Right atrium auricular region (tissue), 2 donors: ENCODE results near the gene UFSP1. TPM values are rescaled to one million over a fixed set of nuclear protein-coding genes. Genes with fewer than 3 reads are reported as not detected.
"Not testable (repeated sequence)": the region's sequence is repeated elsewhere in the genome, so short reads cannot be mapped to it uniquely, and the experiment has no call there.

Experiments
- DNase-seq: peaks from one replicate; pipeline ENCODE4 v3.0.0-alpha.2; 2019; ENCODE audit warnings: low spot score
- H3K27ac ChIP-seq, 2 donors: fragments of 200-600 bp; sonication (generic); 1 replicate in 1 of 2; 2 replicates in 1 of 2; pipeline ENCODE4 v1.5.1; 2016 to 2019
- H3K27me3 ChIP-seq, 2 donors: fragments of 200-600 bp; sonication (generic); one replicate each; pipeline versions ENCODE4 v1.5.1 to v1.6.0; 2017 to 2019
- H3K36me3 ChIP-seq: fragments of 200-600 bp; sonication (generic); one replicate; pipeline ENCODE4 v1.5.1; 2016
- H3K4me1 ChIP-seq, 2 donors: fragments of 200-600 bp; sonication (generic); one replicate each; pipeline versions ENCODE4 v1.5.1 to v1.6.0; 2017 to 2019
- H3K4me3 ChIP-seq, 2 donors: fragments of 200-600 bp; sonication (generic); 1 replicate in 1 of 2; 2 replicates in 1 of 2; pipeline ENCODE4 v1.5.1; 2017 to 2019; ENCODE audit warnings: mild to moderate bottlenecking in 1 of 2, moderate library complexity in 1 of 2
- H3K9me3 ChIP-seq, 2 donors: fragments of 200-600 bp; sonication (generic); one replicate each; pipeline ENCODE4 v1.5.1; 2019
- total RNA-seq, 2 donors: library from RNA; depleted of rRNA; stranded (reverse); fragments of >200 nt; gene quantifications; one replicate each; pipeline ENCODE4 v1.1.0, GENCODE V29; 2016
- TF ChIP-seq, protein P1 (sequence below), 2 donors: fragments of 200-600 bp; sonication (generic); IDR thresholded peaks; one replicate each; pipeline ENCODE4 v1.5.1; 2019; ENCODE audit warnings: antibody characterized with exemption in 2 of 2

Gene UFSP1
- total RNA-seq, 2 donors from 2014 or later: 3.0 to 3.7 TPM

DNA sequence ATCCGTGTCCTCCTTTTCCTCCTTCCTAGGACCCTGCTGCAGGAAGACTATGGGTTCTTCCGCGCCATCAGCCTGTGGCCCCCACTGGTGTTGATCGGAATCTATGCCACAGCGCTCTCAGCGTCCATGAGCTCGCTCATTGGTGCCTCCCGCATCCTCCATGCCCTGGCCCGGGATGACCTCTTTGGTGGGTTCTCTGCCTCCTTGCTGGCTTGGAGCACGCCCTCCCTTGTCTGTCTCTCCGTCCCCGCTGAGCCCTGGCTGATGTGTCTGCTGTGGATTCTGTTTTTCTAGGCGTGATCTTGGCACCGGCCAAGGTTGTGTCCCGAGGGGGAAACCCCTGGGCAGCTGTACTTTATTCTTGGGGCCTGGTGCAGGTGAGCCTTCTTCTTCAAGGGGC is 29.7 kb downstream of the UFSP1 start:
- TF ChIP-seq, protein P1, sequence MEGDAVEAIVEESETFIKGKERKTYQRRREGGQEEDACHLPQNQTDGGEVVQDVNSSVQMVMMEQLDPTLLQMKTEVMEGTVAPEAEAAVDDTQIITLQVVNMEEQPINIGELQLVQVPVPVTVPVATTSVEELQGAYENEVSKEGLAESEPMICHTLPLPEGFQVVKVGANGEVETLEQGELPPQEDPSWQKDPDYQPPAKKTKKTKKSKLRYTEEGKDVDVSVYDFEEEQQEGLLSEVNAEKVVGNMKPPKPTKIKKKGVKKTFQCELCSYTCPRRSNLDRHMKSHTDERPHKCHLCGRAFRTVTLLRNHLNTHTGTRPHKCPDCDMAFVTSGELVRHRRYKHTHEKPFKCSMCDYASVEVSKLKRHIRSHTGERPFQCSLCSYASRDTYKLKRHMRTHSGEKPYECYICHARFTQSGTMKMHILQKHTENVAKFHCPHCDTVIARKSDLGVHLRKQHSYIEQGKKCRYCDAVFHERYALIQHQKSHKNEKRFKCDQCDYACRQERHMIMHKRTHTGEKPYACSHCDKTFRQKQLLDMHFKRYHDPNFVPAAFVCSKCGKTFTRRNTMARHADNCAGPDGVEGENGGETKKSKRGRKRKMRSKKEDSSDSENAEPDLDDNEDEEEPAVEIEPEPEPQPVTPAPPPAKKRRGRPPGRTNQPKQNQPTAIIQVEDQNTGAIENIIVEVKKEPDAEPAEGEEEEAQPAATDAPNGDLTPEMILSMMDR (IDR thresholded peaks at IDR 0.05): no peak
- Histone ChIP-seq H3K4me3 (no peak overlapping the region), H3K4me1 (peaks cover 0 to 9% of the 10 kb centered on the region in 2 donors), H3K9me3 (no peaks in the 10 kb centered on the region), H3K36me3 (no peaks in the 10 kb centered on the region), H3K27ac (no peak overlapping the region), H3K27me3 (no peaks in the 10 kb centered on the region)
- DNase-seq: no peak

DNA sequence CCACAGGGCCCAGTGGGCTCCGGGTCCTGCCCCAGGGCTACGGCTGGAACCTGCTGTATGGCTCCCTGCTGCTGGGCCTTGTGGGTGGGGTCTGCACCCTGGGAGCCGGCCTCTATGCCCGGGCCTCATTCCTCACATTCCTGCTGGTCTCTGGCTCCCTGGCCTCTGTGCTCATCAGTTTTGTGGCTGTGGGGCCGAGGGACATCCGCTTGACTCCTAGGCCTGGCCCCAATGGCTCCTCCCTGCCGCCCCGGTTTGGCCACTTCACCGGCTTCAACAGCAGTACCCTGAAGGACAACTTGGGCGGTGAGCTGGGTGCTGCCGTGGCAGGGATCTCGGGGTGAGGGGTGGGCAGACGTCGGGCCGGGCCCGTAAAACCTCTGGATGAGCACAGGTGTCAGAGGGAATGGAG is 32.6 kb downstream of the UFSP1 start:
- TF ChIP-seq, protein P1 (IDR thresholded peaks at IDR 0.05): no peak
- Histone ChIP-seq H3K9me3 (no peaks in the 10 kb centered on the region), H3K4me3 (no peak overlapping the region), H3K27ac (no peak overlapping the region), H3K36me3 (no peaks in the 10 kb centered on the region), H3K4me1 (peaks cover 0 to 13% of the 10 kb centered on the region in 2 donors), H3K27me3 (no peaks in the 10 kb centered on the region)
- no peak for DNase-seq

DNA sequence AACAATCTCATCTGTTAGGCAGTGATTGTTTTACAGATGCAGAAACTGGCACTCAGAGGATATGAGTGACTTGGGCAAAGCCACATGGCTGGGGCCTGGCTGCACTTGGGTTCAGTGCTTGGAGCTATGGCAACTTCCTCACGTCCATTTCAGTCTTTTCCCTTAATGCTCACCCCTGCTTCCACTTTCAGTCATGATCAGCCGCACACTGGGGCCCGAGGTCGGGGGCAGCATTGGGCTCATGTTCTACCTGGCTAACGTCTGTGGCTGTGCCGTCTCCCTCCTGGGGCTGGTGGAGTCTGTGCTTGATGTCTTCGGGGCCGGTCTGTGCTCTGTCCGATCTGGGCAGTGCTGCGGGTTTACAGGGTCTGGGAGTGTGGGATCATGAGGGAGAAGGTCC is 34.0 kb downstream of the UFSP1 start:
- H3K9me3 ChIP-seq: no peaks in the 10 kb centered on the region
- H3K4me3 ChIP-seq: no peak overlapping the region
- DNase-seq: no peak
- no peak overlapping the region for H3K27ac ChIP-seq
- H3K27me3 ChIP-seq: no peaks in the 10 kb centered on the region
- H3K36me3 ChIP-seq: no peaks in the 10 kb centered on the region
- TF ChIP-seq, protein P1 (IDR thresholded peaks at IDR 0.05): no peak
- peaks cover 0 to 16% of the 10 kb centered on the region in 2 donors for H3K4me1 ChIP-seq

DNA sequence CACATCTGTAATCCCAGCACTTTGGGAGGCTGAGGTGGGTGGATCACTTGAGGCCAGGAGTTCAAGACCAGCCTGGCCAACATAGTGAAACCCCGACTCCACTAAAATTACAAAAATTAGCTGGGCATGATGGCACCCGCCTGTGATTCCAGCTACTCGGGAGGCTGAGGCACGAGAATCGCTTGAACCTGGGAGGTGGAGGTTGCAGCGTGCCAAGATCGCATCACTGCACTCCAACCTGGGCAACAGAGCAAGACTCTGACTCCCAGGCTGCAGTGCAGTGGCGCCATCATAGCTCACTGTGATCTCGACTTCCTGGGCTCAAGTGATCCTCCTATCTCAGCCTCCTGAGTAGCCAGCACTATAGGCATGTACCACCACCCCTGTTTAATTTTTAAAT is 34.6 kb downstream of the UFSP1 start:
- not testable (repeated sequence) for H3K4me3 ChIP-seq, H3K36me3 ChIP-seq, H3K9me3 ChIP-seq, H3K27me3 ChIP-seq, H3K27ac ChIP-seq, DNase-seq
- H3K4me1 ChIP-seq: peaks cover 0 to 16% of the 10 kb centered on the region in 2 donors

DNA sequence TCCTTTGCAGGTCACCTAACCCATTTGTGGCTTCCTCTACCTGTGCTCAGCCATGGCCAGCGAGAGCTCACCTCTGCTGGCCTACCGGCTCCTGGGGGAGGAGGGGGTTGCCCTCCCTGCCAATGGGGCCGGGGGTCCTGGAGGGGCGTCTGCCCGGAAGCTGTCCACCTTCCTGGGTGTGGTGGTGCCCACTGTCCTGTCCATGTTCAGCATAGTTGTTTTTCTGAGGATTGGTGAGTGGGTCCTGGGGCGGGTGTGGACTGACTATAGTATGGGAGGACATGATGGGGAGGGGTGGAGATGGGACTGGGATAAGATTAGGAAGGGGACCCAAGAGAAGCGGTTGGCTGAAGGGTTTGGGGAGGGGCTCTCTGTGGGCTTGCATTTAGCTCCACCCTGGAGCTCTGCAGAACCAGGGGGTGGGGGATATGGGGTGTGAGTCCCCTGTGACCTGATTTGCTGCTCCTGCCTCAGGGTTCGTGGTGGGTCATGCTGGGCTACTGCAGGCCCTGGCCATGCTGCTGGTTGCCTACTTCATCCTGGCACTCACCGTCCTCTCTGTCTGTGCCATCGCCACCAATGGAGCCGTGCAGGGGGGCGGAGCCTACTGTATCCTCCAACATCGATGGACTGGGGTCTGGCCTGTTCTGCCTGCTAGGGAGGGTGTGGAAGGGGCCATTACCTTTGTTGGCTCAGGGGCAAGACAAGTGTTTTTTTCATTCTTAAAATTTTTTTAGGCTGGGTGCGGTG is 35.2 kb downstream of the UFSP1 start:
- Histone ChIP-seq H3K27ac (no peak overlapping the region), H3K4me3 (no peak overlapping the region), H3K4me1 (peaks cover 0 to 16% of the 10 kb centered on the region in 2 donors), H3K27me3 (no peaks in the 10 kb centered on the region), H3K36me3 (no peaks in the 10 kb centered on the region), H3K9me3 (no peaks in the 10 kb centered on the region)
- TF ChIP-seq, protein P1 (IDR thresholded peaks at IDR 0.05): no peak
- no peak for DNase-seq

DNA sequence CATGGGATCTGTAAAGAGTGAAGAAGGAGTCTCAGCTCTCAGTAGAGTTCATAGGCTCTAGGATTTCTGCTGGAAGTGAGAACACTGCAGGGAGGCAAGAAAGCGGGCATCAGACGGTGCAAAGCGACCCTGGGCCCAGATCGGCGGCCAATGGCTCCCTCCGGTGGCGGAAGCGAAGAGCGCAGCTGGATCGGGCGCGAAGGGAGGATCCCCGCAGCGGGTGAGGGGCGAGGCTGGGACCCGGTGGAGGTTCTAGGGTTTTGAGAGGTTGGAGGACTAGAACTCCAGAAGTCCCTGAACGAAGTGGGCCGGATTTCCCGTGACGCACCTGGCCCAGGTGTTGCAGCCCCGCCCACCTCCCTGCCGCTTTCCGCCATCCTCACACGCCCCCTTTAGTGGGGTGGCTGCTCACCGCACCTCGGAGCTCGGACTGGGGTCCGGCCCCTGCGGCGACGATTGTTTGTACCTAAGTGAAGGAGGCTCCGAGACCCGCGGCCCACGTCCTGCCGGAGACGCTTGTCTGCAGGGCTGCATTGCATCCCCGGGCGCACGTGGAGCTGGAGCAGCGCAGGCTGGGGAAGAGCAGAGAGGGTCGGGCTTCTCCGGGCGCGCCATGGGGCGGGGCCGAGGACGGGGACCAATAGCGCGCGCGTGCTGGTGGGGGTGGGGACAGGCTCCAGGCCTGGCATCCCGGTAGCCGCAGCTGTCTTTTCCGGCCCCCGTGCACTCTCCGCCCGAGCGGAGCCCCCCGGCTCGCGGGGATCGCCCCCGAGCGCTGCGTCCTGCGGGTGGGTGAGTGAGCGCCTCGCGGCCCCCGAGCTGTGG is 37.3 kb downstream of the UFSP1 start, which contains the start of gene SLC12A9:
Gene SLC12A9, plus strand, starts transcription at position 666 of the 825 bp plus-strand sequence. CDS start 1,485 bp downstream, outside the sequence.
- H3K4me3 ChIP-seq: peak within 1 kb of the TSS; percentile 54 to 76
- TF ChIP-seq, protein P1 (IDR thresholded peaks at IDR 0.05): peak; percentile 89 to 93
- H3K4me1 ChIP-seq: peaks cover 0 to 16% of the 10 kb centered on the region in 2 donors
- no peaks in the 10 kb centered on the region for H3K36me3 ChIP-seq
- no peaks in the 10 kb centered on the region for H3K27me3 ChIP-seq
- peak; percentile 88 for DNase-seq
- no peaks in the 10 kb centered on the region for H3K9me3 ChIP-seq
- peak within 1 kb of the TSS; percentile 63 for H3K27ac ChIP-seq
